Chondrocyte (in vitro differentiated cells): ENCODE measurements around the gene TPM1. TPM values are rescaled to one million over a fixed set of nuclear protein-coding genes. Genes with fewer than 3 reads are reported as not detected.

Experiments used
- DNase-seq: peaks from one replicate; pipeline ENCODE4 v3.0.0; 2021; ENCODE audit warnings: mixed read lengths, low spot score
- H3K27ac Mint-ChIP-seq: one replicate; pipeline ENCODE4 v1.8.0; 2021; ENCODE audit warnings: mild to moderate bottlenecking, moderate library complexity, mixed read lengths; ENCODE audit not compliant: unreplicated experiment
- H3K27me3 Mint-ChIP-seq: 2 replicates; pipeline ENCODE4 v1.8.0; 2021; ENCODE audit warnings: low read depth, mixed read lengths
- H3K36me3 Mint-ChIP-seq: 2 replicates; pipeline ENCODE4 v1.8.0; 2021; ENCODE audit warnings: low read depth, mixed read lengths
- H3K4me1 Mint-ChIP-seq: 2 replicates; pipeline ENCODE4 v1.8.0; 2021; ENCODE audit warnings: low read depth, mild to moderate bottlenecking, mixed read lengths
- H3K4me3 Mint-ChIP-seq: one replicate; pipeline ENCODE4 v1.8.0; 2021; ENCODE audit warnings: mild to moderate bottlenecking, moderate library complexity, mixed read lengths; ENCODE audit not compliant: unreplicated experiment
- H3K9me3 Mint-ChIP-seq: 2 replicates; pipeline ENCODE4 v1.8.0; 2021; ENCODE audit warnings: low read depth, mixed read lengths
- CTCF ChIP-seq: fragments of 200-600 bp; sonication (generic); IDR thresholded peaks from 2 replicates; pipeline ENCODE4 v1.5.0; 2021; ENCODE audit warnings: antibody characterized with exemption, mild to moderate bottlenecking, moderate library complexity
- total RNA-seq: library from RNA; stranded (reverse); gene quantifications from 3 replicates; pipeline ENCODE4 v1.2.1, GENCODE V29; 2021

TPM1 gene
- total RNA-seq, 1 donor from 2014 or later = 2,332 TPM

DNA sequence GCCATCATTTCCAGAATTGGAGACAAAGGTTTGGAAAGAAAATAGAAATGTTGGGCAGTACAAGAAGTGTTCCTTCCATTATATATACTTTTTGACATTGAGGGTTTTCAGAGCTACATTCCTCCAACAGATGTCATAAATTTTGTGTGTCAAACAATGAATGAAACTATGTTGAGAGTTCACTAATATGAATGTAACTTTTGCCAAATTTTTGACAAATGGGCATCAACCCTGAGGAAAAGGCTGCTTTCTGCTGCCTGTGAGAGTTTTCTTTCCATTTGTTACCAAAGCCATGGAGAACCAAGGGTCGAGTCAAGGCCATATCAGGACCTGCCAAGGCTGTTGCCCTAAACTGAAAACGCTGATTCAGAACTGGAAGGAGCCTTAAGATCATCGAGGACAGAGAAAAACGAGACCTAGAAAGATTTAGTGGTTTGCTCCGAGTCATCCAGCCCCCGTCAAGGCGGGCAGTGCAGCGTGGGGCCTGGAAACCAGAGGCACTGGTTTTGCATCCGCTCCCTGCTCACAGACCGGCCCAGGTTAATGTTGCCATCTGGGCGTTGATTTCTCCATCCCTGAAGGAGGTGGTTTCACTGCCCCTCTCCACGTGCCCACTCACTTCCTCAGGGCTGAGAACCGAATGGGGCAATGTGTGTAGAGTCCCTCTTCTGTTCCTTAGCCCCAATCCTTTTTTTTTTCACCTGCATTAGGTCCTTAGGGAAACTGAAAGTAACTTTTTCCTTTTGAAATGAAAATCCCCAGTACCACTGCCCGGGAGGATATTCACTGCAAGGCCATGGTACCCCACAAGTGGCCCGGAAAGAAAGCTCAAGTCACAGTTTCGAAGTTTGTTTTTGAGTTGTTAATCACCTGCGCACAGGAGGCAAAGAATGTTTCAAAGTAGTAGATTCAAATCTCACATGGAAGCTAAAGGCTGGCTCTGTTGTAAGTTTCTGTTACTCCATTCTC is 32.8 kb downstream of the TPM1 start:
- H3K27ac Mint-ChIP-seq = peak overlapping the region; percentile 75
- peaks cover 19% of the 10 kb centered on the region for H3K36me3 Mint-ChIP-seq
- no peaks in the 10 kb centered on the region for H3K27me3 Mint-ChIP-seq
- DNase-seq = no peak
- no peak for TF ChIP-seq CTCF
- H3K4me1 Mint-ChIP-seq = peaks cover 74% of the 10 kb centered on the region
- no peak overlapping the region for H3K4me3 Mint-ChIP-seq
- H3K9me3 Mint-ChIP-seq = no peaks in the 10 kb centered on the region

GRCh38 chr15:63075984-63076713 is 33.6 kb downstream of the TPM1 start:
- Mint-ChIP-seq H3K9me3 (no peaks in the 10 kb centered on the region), H3K36me3 (peaks cover 12% of the 10 kb centered on the region), H3K4me1 (peaks cover 68% of the 10 kb centered on the region), H3K27me3 (no peaks in the 10 kb centered on the region), H3K27ac (peak overlapping the region; percentile 75), H3K4me3 (no peak overlapping the region)
- no peak for TF ChIP-seq CTCF
- DNase-seq = no peak

- peaks cover 7% of the 10 kb centered on the region for H3K36me3 Mint-ChIP-seq
- H3K4me3 Mint-ChIP-seq = no peak overlapping the region
- TF ChIP-seq CTCF = no peak
- DNase-seq = no peak
- peaks cover 62% of the 10 kb centered on the region for H3K4me1 Mint-ChIP-seq
- no peaks in the 10 kb centered on the region for H3K9me3 Mint-ChIP-seq
- H3K27me3 Mint-ChIP-seq = no peaks in the 10 kb centered on the region
- no peak overlapping the region for H3K27ac Mint-ChIP-seq
These were observed 34.1 kb downstream of the TPM1 start for GRCh38 chr15:63076714-63077046.

- no peak for TF ChIP-seq CTCF
- Mint-ChIP-seq H3K9me3 (no peaks in the 10 kb centered on the region), H3K4me1 (peaks cover 52% of the 10 kb centered on the region), H3K27ac (no peak overlapping the region), H3K27me3 (no peaks in the 10 kb centered on the region), H3K4me3 (no peak overlapping the region), H3K36me3 (no peaks in the 10 kb centered on the region)
- DNase-seq = no peak
These were observed 35.4 kb downstream of the TPM1 start for GRCh38 chr15:63077952-63078351.

DNA sequence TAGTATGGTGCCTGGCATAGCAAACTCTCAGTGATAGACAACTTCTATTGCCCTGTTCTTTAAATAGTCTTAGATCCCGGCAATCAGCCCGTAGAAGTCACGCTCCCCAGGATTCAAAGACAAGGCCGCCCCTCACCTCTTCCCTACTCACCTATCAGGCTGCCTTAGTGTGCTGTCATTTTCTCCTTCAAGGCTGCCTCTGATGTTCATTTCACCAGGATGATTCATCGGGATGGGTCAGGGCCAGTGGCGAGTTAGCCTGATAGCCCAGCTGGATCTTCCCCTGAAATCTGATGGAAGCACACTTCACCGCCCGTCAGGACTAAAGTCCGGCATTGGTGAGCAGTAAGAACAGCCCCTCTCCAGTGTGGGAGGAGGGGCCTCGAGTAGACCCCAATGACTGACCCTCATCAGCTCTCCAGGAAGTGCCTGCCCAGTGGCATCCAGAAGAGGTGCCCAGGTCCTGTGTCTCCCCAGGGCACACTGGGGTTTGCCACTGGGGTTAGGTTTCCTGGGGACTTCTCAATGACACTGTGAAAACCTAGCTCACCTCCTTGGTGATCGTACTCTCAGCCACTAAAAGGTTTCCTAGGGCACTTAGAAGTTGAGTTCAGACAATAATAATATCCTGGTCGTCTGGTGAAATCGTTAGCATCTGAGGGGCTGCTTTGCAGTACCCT is 37.5 kb downstream of the TPM1 start:
- H3K27me3 Mint-ChIP-seq = no peaks in the 10 kb centered on the region
- no peak overlapping the region for H3K4me3 Mint-ChIP-seq
- H3K36me3 Mint-ChIP-seq = no peaks in the 10 kb centered on the region
- no peak for TF ChIP-seq CTCF
- DNase-seq = no peak
- H3K9me3 Mint-ChIP-seq = no peaks in the 10 kb centered on the region
- H3K4me1 Mint-ChIP-seq = peaks cover 36% of the 10 kb centered on the region
- no peak overlapping the region for H3K27ac Mint-ChIP-seq
